ENCODE results near the gene PGAP3.

PGAP3 gene

DNA sequence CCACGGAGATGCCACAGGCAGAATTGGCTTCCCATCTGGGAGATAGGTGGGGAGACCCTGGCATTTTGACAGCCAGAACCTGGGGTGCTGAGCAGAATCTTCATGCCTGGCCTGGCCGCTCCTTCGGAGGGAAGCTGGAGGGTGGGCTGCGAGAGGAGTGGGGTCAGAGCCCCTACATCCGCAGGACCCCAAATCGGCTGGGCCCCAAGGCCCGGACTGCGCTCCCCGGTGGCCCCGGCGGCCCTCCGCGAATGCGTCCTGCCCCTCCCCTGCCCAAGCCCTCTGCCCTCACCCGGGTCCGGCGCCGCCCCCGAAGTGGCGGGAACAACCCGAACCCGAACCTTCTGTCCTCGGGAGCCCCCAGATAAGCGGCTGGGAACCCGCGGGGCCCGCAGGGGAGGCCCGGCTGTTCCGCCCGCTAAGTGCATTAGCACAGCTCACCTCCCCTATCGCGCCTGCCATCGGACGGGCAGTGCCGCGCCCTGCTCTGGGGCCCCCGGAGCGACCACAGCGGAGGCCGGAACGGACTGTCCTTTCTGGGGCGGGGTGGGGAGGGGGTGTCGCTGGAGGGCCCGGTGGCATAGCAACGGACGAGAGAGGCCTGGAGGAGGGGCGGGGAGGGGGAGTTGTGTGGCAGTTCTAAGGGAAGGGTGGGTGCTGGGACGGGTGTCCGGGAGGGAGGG is 20.5 kb downstream of the PGAP3 start:
- TF ChIP-seq, protein P1, sequence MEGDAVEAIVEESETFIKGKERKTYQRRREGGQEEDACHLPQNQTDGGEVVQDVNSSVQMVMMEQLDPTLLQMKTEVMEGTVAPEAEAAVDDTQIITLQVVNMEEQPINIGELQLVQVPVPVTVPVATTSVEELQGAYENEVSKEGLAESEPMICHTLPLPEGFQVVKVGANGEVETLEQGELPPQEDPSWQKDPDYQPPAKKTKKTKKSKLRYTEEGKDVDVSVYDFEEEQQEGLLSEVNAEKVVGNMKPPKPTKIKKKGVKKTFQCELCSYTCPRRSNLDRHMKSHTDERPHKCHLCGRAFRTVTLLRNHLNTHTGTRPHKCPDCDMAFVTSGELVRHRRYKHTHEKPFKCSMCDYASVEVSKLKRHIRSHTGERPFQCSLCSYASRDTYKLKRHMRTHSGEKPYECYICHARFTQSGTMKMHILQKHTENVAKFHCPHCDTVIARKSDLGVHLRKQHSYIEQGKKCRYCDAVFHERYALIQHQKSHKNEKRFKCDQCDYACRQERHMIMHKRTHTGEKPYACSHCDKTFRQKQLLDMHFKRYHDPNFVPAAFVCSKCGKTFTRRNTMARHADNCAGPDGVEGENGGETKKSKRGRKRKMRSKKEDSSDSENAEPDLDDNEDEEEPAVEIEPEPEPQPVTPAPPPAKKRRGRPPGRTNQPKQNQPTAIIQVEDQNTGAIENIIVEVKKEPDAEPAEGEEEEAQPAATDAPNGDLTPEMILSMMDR (IDR thresholded peaks at IDR 0.05), result no peak

DNA sequence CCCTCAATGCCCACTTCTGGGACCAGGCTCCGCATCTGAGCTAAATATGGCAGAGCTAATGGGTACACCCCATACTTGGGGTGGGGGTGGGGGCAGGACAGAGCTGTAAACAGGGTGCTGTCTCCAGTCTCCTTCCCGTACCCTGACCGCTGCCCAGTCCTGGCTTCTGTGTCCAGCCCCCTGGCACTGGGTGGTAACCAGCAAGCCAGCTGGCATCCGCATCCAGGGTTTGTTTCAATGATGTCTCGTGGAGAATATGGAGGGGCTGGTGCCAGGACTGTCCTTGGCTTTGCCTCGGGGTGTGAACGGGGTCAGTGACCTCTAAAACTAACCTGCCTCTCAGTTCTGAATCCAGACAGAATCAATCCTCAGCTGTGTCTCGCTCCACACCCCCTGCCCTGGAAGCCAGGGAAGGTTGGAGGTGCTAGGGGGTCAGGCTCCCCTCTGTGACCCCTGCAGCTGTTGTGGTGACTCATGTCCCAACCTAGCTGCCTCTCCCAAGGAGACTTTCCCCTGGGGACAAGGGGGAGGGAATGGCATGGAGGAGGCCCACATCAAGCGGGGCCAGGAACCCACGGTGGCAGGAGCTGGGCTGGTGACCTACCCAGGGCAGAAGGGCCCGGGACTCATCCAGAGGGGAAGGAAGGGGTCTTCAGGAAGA is 21.1 kb downstream of the PGAP3 start:
- TF ChIP-seq, protein P1 (IDR thresholded peaks at IDR 0.05), result no peak

DNA sequence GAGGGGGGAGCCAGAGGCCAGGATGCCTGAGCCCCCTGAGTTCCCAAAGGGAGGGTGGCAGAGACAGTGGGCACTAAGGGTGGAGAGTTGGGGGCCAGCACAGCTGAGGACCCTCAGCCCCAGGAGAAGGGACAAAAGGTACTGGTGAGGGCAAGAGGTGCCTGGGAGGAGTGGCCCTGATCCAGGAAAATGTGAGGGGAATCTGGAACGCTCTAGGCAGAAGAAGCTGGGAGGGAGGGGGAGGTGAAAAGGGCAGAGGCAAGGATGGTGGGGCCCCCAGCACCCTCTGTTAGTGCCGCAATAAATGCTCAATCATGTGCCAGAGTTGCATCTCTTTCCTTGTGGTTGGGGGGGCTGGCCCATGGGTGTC is 21.6 kb downstream of the PGAP3 start:
- TF ChIP-seq, protein P1 (IDR thresholded peaks at IDR 0.05), result no peak

DNA sequence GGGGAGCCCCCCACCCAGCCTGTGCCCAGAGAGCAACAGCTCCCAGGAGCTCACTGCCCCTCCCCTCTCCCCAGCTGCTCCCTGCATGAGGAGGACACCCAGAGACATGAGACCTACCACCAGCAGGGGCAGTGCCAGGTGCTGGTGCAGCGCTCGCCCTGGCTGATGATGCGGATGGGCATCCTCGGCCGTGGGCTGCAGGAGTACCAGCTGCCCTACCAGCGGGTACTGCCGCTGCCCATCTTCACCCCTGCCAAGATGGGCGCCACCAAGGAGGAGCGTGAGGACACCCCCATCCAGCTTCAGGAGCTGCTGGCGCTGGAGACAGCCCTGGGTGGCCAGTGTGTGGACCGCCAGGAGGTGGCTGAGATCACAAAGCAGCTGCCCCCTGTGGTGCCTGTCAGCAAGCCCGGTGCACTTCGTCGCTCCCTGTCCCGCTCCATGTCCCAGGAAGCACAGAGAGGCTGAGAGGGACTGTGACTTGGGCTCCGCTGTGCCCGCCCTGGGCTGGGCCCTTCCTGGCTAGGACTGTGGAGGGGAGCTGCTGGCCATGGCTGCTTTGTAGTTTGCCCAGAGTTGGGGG is 22.1 kb downstream of the PGAP3 start:
- TF ChIP-seq, protein P1 (IDR thresholded peaks at IDR 0.05), result no peak

DNA sequence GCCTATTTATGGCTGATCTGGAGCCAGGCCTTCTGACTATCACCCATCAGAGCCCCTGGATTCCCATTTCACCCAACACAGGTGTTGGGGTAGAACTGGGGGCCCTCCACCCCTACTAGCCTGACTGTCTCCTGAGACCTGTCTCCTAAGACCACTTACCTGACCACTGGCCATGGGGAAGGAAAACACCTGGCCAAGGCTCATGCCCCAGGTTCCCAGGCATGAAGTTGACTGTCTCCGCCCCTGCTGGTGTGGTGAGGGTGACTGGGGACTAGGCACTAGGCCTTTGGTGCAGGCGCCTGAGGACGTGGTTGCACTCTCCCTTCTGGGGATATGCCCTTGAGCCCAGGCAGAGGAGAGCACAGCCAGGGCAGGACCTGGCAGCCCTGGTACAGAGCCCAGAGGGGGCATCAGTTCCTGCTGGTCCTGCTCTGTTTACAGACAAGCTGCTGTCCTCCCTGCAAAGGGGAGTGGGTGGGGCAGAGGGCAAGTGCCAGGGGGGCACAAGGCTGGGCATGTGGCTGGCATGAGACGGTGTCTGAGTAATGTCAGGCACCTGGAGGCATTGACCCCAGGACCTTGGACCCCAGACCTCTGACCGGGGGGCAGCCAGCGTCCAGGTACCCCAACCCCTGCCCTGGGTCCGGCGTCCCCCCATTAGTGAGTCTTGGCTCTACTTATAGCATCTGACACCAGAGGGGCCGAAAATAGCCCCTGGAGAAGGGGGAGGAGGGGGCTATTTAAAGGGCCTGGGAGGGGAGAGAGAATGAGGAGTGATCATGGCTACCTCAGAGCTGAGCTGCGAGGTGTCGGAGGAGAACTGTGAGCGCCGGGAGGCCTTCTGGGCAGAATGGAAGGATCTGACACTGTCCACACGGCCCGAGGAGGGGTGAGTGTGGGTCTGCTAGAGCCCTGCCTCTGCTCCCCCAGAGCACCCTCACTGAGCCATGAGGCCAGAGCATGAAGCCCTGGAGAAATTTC is 23.0 kb downstream of the PGAP3 start, which contains the start of gene TCAP:
Gene TCAP (plus strand): TSS at position 769 of the 981 bp plus-strand sequence. CDS start 11 bp downstream, at position 780.
- TF ChIP-seq, protein P1 (IDR thresholded peaks at IDR 0.05), result no peak

DNA sequence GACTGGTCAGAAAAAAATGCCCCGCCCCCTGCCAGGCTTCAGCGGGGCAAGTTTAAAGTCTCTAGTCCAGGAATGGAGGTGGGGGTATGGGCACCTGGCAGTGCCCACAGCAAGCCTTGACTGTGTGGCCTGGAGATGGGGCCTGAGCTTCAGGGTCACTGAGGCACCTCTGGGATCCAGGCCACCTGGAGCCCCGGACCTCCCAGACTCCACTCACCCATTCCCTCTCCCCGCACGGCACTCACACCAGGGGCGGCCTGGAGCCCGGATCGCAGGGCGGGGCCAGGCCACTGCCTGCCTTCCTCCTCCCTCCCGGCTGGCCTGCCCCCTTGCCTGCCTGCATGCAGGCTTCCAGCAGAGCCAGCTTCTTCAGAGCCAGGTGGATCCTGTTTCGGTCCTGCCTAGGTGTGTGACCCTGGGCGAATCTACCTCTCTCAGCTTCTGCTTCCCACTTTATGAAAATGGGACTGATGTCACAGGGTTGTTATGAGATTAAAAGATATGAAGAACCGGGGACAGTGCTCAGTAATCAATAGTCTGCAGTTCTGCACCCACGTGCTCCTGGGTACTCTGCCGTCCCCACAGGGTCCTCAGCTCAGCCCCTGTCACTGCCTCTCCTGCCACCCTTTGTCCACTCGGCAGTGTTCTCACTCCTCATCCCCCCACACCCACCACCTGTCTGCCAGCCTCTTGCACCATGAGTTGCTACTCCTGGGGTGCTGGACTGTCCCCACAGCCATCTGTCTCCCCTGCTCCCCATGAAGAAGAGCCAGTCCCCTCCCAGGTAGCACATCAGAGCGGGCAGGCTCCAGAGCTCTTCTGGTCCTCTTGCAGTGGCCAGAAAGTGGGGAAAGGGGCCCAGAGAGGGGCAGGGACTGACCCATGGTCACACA is 23.9 kb downstream of the PGAP3 start:
- TF ChIP-seq, protein P1 (IDR thresholded peaks at IDR 0.05), result no peak
